ENCODE results near the gene ATRIP. TPM values are rescaled to one million over a fixed set of nuclear protein-coding genes. Genes with fewer than 3 reads are reported as not detected.

ATRIP gene
- total and polyA plus RNA-seq, 2 experiments from 2014 or later = 4.3 to 4.5 TPM

- Histone ChIP-seq H3K9me3 (ENCODE audit: low read depth) (no peaks in the 10 kb centered on the region), H3K4me3 (no peak overlapping the region), H3K36me3 (replicated peaks; ENCODE audit: insufficient read depth, low read depth) (no peaks in the 10 kb centered on the region), H3K4me1 (ENCODE audit: insufficient read depth) (no peaks in the 10 kb centered on the region), H3K4me2 (no peak overlapping the region), H2AFZ (no peak overlapping the region), H3K27me3 (no peaks in the 10 kb centered on the region), H3K79me2 (no peaks in the 10 kb centered on the region), H3K9me2 (replicated peaks; ENCODE audit: insufficient read depth) (no peaks in the 10 kb centered on the region), H3K27ac (no peak overlapping the region), H4K20me1 (ENCODE audit: insufficient read depth, poor library complexity, severe bottlenecking) (no peaks in the 10 kb centered on the region)
- 93% methylated on average over 8 of the region's 8 CpGs for WGBS (ENCODE audit: low lambda C conversion rate, missing lambda C conversion rate)
- TF ChIP-seq EZH2 (IDR thresholded peaks at IDR 0.05; ENCODE audit: borderline replicate concordance) (no peak), EZH2phosphoT487 (IDR thresholded peaks at IDR 0.05; ENCODE audit: low read depth, severe bottlenecking, unreplicated experiment) (no peak)
- DNase-seq (ENCODE audit: low spot score) = no peak
These were observed 38.9 kb upstream of the ATRIP start for GRCh38 chr3:48407542-48408099.

- Histone ChIP-seq H3K27ac (no peak overlapping the region), H3K27me3 (no peaks in the 10 kb centered on the region), H3K79me2 (no peaks in the 10 kb centered on the region), H3K9me3 (ENCODE audit: low read depth) (no peaks in the 10 kb centered on the region), H3K4me2 (no peak overlapping the region), H3K9me2 (replicated peaks; ENCODE audit: insufficient read depth) (no peaks in the 10 kb centered on the region), H2AFZ (no peak overlapping the region), H4K20me1 (ENCODE audit: insufficient read depth, poor library complexity, severe bottlenecking) (no peaks in the 10 kb centered on the region), H3K4me1 (ENCODE audit: insufficient read depth) (no peaks in the 10 kb centered on the region), H3K36me3 (replicated peaks; ENCODE audit: insufficient read depth, low read depth) (no peaks in the 10 kb centered on the region), H3K4me3 (no peak overlapping the region)
- no peak for DNase-seq (ENCODE audit: low spot score)
- 96% methylated on average over 4 of the region's 4 CpGs for WGBS (ENCODE audit: low lambda C conversion rate, missing lambda C conversion rate)
- no peak for TF ChIP-seq EZH2 (IDR thresholded peaks at IDR 0.05; ENCODE audit: borderline replicate concordance)
- TF ChIP-seq CTCF (IDR thresholded peaks at IDR 0.05; ENCODE audit: poor library complexity) = no peak
- TF ChIP-seq EZH2phosphoT487 (IDR thresholded peaks at IDR 0.05; ENCODE audit: low read depth, severe bottlenecking, unreplicated experiment) = no peak
These were observed 37.7 kb upstream of the ATRIP start for GRCh38 chr3:48408823-48409281.

GRCh38 chr3:48409291-48410201, 37.0 kb upstream of the ATRIP start:
- H3K9me3 ChIP-seq (ENCODE audit: low read depth) = no peaks in the 10 kb centered on the region

More at GRCh38 chr3:48409291-48410201, 37.0 kb upstream of the ATRIP start:
- no peak for DNase-seq (ENCODE audit: low spot score)
- Histone ChIP-seq H3K4me1 (ENCODE audit: insufficient read depth) (no peaks in the 10 kb centered on the region), H3K4me2 (no peak overlapping the region), H3K79me2 (no peaks in the 10 kb centered on the region), H3K27ac (no peak overlapping the region), H4K20me1 (ENCODE audit: insufficient read depth, poor library complexity, severe bottlenecking) (no peaks in the 10 kb centered on the region), H3K27me3 (no peaks in the 10 kb centered on the region), H3K4me3 (no peak overlapping the region), H2AFZ (no peak overlapping the region), H3K9me2 (replicated peaks; ENCODE audit: insufficient read depth) (no peaks in the 10 kb centered on the region), H3K36me3 (replicated peaks; ENCODE audit: insufficient read depth, low read depth) (no peaks in the 10 kb centered on the region)
- WGBS (ENCODE audit: low lambda C conversion rate, missing lambda C conversion rate) = 96% methylated on average over 27 of the region's 31 CpGs
- no peak for TF ChIP-seq CTCF (IDR thresholded peaks at IDR 0.05; ENCODE audit: poor library complexity)
